ENCODE results near the gene SYT2. TPM values are rescaled to one million over a fixed set of nuclear protein-coding genes. Genes with fewer than 3 reads are reported as not detected.
"Not testable (repeated sequence)": the region's sequence is repeated elsewhere in the genome, so short reads cannot be mapped to it uniquely, and the experiment has no call there.

SYT2 gene
- total RNA-seq, 1 donor from 2014 or later = not detected

GRCh38 chr1:202725526-202725925 lies 15.3 kb upstream of the SYT2 start:
- Histone ChIP-seq H3K27ac (no peak overlapping the region), H3K4me1 (no peaks in the 10 kb centered on the region), H3K4me3 (no peak overlapping the region), H3K9me3 (no peaks in the 10 kb centered on the region), H3K36me3 (peaks cover 55% of the 10 kb centered on the region), H3K27me3 (ENCODE audit: low read depth) (no peaks in the 10 kb centered on the region)
- intact Hi-C loops (cut with DNase I) = no loop called here
- no peak for DNase-seq
- ATAC-seq = no peak
- TF ChIP-seq, protein P1, sequence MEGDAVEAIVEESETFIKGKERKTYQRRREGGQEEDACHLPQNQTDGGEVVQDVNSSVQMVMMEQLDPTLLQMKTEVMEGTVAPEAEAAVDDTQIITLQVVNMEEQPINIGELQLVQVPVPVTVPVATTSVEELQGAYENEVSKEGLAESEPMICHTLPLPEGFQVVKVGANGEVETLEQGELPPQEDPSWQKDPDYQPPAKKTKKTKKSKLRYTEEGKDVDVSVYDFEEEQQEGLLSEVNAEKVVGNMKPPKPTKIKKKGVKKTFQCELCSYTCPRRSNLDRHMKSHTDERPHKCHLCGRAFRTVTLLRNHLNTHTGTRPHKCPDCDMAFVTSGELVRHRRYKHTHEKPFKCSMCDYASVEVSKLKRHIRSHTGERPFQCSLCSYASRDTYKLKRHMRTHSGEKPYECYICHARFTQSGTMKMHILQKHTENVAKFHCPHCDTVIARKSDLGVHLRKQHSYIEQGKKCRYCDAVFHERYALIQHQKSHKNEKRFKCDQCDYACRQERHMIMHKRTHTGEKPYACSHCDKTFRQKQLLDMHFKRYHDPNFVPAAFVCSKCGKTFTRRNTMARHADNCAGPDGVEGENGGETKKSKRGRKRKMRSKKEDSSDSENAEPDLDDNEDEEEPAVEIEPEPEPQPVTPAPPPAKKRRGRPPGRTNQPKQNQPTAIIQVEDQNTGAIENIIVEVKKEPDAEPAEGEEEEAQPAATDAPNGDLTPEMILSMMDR (IDR thresholded peaks at IDR 0.05) = no peak

- ATAC-seq = no peak
- Histone ChIP-seq H3K4me3 (no peak overlapping the region), H3K27me3 (ENCODE audit: low read depth) (no peaks in the 10 kb centered on the region), H3K4me1 (no peaks in the 10 kb centered on the region), H3K9me3 (no peaks in the 10 kb centered on the region), H3K36me3 (peaks cover 37% of the 10 kb centered on the region), H3K27ac (no peak overlapping the region)
- no peak for DNase-seq
- TF ChIP-seq, protein P1 (IDR thresholded peaks at IDR 0.05) = no peak
- intact Hi-C loops (cut with DNase I) = no loop called here
Observed at GRCh38 chr1:202723708-202724107, 13.5 kb upstream of the SYT2 start.

DNA sequence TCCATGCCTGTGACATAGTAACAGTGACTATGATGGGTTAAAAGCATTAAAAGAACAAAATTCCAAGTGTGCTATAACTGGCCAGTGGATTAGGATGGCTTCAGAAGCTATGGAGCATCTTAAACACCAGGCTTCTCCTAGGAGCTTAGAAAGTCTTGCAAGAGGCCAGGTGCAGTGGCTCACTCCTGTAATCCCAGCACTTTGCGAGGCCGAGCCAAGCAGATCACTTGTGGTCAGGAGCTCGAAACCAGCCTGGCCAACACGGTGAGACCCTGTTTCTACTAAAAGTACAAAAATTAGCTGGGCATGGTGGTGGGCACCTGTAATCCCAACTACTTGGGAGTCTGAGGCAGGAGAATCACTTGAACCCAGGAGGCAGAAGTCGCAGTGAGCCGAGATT lies 12.8 kb upstream of the SYT2 start:
- ATAC-seq; H3K4me1 ChIP-seq; H3K4me3 ChIP-seq; intact Hi-C loops (cut with DNase I); DNase-seq; H3K27me3 ChIP-seq (ENCODE audit: low read depth); H3K9me3 ChIP-seq; H3K27ac ChIP-seq: not testable (repeated sequence)
- peaks cover 30% of the 10 kb centered on the region for H3K36me3 ChIP-seq

GRCh38 chr1:202716654-202717053 lies 6.4 kb upstream of the SYT2 start:
- peaks cover 15% of the 10 kb centered on the region for H3K27me3 ChIP-seq (ENCODE audit: low read depth)
- no peaks in the 10 kb centered on the region for H3K4me1 ChIP-seq
- ATAC-seq (no peak), DNase-seq (no peak)
- H3K9me3 ChIP-seq = no peaks in the 10 kb centered on the region
- TF ChIP-seq, protein P1 (IDR thresholded peaks at IDR 0.05) = no peak
- H3K4me3 ChIP-seq = no peak overlapping the region
- no peaks in the 10 kb centered on the region for H3K36me3 ChIP-seq
- no peak overlapping the region for H3K27ac ChIP-seq
- intact Hi-C loops (cut with DNase I) = no loop called here

DNA sequence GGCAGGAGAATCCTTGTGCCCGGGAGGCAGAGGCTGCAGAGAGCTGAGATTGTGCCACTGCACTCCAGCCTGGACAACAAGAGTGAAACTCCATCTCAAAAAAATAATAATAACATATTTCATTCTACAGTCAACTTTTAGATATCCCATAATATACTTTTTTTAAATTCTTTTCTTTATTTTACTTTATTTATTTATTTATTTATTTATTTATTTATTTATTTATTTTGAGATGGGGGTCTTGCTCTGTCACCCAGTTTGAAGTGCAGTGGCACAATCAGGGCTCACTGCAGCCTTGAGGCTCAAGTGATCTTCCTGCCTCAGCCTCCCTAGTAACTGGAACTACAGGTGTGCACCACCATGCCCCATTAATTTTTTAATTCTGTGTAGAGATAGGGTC lies 3.9 kb upstream of the SYT2 start:
- H3K4me3 ChIP-seq; ATAC-seq; H3K27ac ChIP-seq; H3K36me3 ChIP-seq; intact Hi-C loops (cut with DNase I); H3K9me3 ChIP-seq; DNase-seq: not testable (repeated sequence)
- Histone ChIP-seq H3K4me1 (peaks cover 13% of the 10 kb centered on the region), H3K27me3 (ENCODE audit: low read depth) (peaks cover 40% of the 10 kb centered on the region)

DNA sequence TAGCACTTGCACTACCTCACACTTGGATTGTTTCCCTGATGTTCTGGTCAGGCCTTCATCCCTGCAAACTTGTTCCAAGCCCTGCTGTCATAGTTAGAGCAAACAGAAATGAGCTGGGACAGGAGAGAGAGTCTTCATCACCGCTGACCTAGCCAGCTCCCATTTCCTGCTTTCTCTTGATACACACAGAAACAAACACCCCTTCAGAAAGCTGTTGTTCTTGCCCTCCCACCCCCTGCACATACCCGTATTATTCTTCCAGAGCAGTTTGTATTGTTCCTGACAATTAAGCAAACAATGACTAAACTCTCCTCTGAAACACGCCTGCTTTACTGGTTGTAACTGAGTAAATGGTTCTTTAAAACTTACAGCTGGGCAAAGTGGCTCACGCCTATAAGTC lies 2.9 kb upstream of the SYT2 start:
- intact Hi-C loops (cut with DNase I) = no loop called here
- H3K27me3 ChIP-seq (ENCODE audit: low read depth) = peaks cover 51% of the 10 kb centered on the region

More for the DNA sequence above, 2.9 kb upstream of the SYT2 start:
- Histone ChIP-seq H3K4me1 (peaks cover 13% of the 10 kb centered on the region), H3K27ac (no peak overlapping the region), H3K36me3 (no peaks in the 10 kb centered on the region), H3K9me3 (no peaks in the 10 kb centered on the region), H3K4me3 (no peak overlapping the region)
- ATAC-seq = no peak
- TF ChIP-seq, protein P1 (IDR thresholded peaks at IDR 0.05) = no peak
- no peak for DNase-seq
